ENCODE results near the gene MRPL51.
"Not testable (repeated sequence)": the region's sequence is repeated elsewhere in the genome, so short reads cannot be mapped to it uniquely, and the experiment has no call there.

MRPL51 gene

GRCh38 chr12:6497291-6497690 is 4.2 kb upstream of the MRPL51 start:
- H3K4me1 ChIP-seq (ENCODE audit: control insufficient read depth, low read depth, low read length); H3K9me3 ChIP-seq (ENCODE audit: control insufficient read depth, low read depth, low read length); H3K27me3 ChIP-seq (ENCODE audit: control insufficient read depth, insufficient read depth, low read length); H3K27ac ChIP-seq (ENCODE audit: low read length); H3K9ac ChIP-seq (ENCODE audit: low read length); H3K4me3 ChIP-seq (ENCODE audit: low read length): not testable (repeated sequence)
- peaks cover 54% of the 10 kb centered on the region for H3K36me3 ChIP-seq (ENCODE audit: control insufficient read depth, low read depth, low read length)

DNA sequence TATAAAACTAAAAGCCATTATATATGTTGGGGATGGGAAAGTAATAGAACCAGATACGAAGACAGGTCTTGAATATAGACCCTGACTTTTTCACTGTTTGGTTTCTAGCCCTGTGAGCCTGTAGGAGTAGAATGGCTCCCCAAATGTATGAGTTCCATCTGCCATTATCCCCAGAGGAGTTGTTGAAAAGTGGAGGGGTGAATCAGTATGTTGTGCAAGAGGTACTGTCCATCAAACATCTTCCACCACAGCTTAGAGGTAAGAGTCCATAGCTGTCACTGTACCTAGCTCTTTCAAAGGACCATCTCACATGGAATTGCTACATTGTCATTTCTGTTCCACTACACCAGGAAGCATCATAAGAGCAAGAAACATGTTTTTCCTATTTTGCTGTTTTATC is 1.9 kb upstream of the MRPL51 start:
- peak overlapping the region; percentile 81 for H3K9ac ChIP-seq (ENCODE audit: low read length)
- H3K4me3 ChIP-seq (ENCODE audit: low read length), result peak overlapping the region; percentile 93
- no peak overlapping the region for H3K27ac ChIP-seq (ENCODE audit: low read length)
- H3K27me3 ChIP-seq (ENCODE audit: control insufficient read depth, insufficient read depth, low read length), result no peaks in the 10 kb centered on the region
- peaks cover 51% of the 10 kb centered on the region for H3K36me3 ChIP-seq (ENCODE audit: control insufficient read depth, low read depth, low read length)
- H3K9me3 ChIP-seq (ENCODE audit: control insufficient read depth, low read depth, low read length), result no peaks in the 10 kb centered on the region
- H3K4me1 ChIP-seq (ENCODE audit: control insufficient read depth, low read depth, low read length), result peaks cover 10% of the 10 kb centered on the region

GRCh38 chr12:6494258-6494743 is 1.2 kb upstream of the MRPL51 start:
- Histone ChIP-seq H3K27me3 (ENCODE audit: control insufficient read depth, insufficient read depth, low read length) (no peaks in the 10 kb centered on the region), H3K9me3 (ENCODE audit: control insufficient read depth, low read depth, low read length) (no peaks in the 10 kb centered on the region), H3K4me1 (ENCODE audit: control insufficient read depth, low read depth, low read length) (peaks cover 10% of the 10 kb centered on the region), H3K4me3 (ENCODE audit: low read length) (peak overlapping the region; percentile 93), H3K36me3 (ENCODE audit: control insufficient read depth, low read depth, low read length) (peaks cover 46% of the 10 kb centered on the region), H3K27ac (ENCODE audit: low read length) (peak overlapping the region; percentile 88), H3K9ac (ENCODE audit: low read length) (peak overlapping the region; percentile 81)

GRCh38 chr12:6493497-6494257 is 615 bp upstream of the MRPL51 start, which contains the start of gene NCAPD2:
Gene NCAPD2 (plus strand): TSS chr12:6494102. CDS start chr12:6495099, 997 bp downstream.
- Histone ChIP-seq H3K27ac (ENCODE audit: low read length) (peak within 1 kb of the TSS; percentile 95), H3K9ac (ENCODE audit: low read length) (peak within 1 kb of the TSS; percentile 92), H3K9me3 (ENCODE audit: control insufficient read depth, low read depth, low read length) (no peaks in the 10 kb centered on the region), H3K36me3 (ENCODE audit: control insufficient read depth, low read depth, low read length) (peaks cover 40% of the 10 kb centered on the region), H3K4me3 (ENCODE audit: low read length) (peak within 1 kb of the TSS; percentile 93), H3K4me1 (ENCODE audit: control insufficient read depth, low read depth, low read length) (peaks cover 10% of the 10 kb centered on the region), H3K27me3 (ENCODE audit: control insufficient read depth, insufficient read depth, low read length) (no peaks in the 10 kb centered on the region)

- peaks cover 17% of the 10 kb centered on the region for H3K36me3 ChIP-seq (ENCODE audit: control insufficient read depth, low read depth, low read length)
- H3K9me3 ChIP-seq (ENCODE audit: control insufficient read depth, low read depth, low read length); H3K4me3 ChIP-seq (ENCODE audit: low read length); H3K27me3 ChIP-seq (ENCODE audit: control insufficient read depth, insufficient read depth, low read length); H3K27ac ChIP-seq (ENCODE audit: low read length); H3K9ac ChIP-seq (ENCODE audit: low read length): not testable (repeated sequence)
- peaks cover 10% of the 10 kb centered on the region for H3K4me1 ChIP-seq (ENCODE audit: control insufficient read depth, low read depth, low read length)
Observed at GRCh38 chr12:6490673-6491072, 2.4 kb downstream of the MRPL51 start.

DNA sequence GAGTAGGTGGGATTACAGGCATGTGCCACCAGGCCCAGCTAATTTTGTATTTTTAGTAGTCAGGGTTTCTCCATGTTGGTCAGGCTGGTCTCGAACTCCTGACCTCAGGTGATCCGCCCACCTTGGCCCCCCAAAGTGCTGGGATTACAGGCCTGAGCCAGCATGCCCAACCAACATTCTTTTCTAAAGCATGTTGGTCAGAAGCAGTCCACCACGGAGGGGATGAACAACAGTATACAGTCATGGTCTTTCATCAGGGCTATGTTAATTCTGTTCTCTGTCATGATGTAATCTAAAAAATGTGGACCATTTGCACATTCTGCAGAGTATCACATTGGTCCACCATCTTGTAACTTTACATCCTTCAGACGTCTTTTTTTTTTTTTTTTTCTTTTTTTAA is 3.6 kb downstream of the MRPL51 start:
- H3K27me3 ChIP-seq (ENCODE audit: control insufficient read depth, insufficient read depth, low read length), result no peaks in the 10 kb centered on the region
- no peaks in the 10 kb centered on the region for H3K9me3 ChIP-seq (ENCODE audit: control insufficient read depth, low read depth, low read length)
- H3K36me3 ChIP-seq (ENCODE audit: control insufficient read depth, low read depth, low read length), result peaks cover 9% of the 10 kb centered on the region
- no peak overlapping the region for H3K4me3 ChIP-seq (ENCODE audit: low read length)
- H3K4me1 ChIP-seq (ENCODE audit: control insufficient read depth, low read depth, low read length), result peaks cover 3% of the 10 kb centered on the region
- H3K9ac ChIP-seq (ENCODE audit: low read length), result no peak overlapping the region
- no peak overlapping the region for H3K27ac ChIP-seq (ENCODE audit: low read length)

- peaks cover 9% of the 10 kb centered on the region for H3K36me3 ChIP-seq (ENCODE audit: control insufficient read depth, low read depth, low read length)
- H3K9me3 ChIP-seq (ENCODE audit: control insufficient read depth, low read depth, low read length), result no peaks in the 10 kb centered on the region
- no peaks in the 10 kb centered on the region for H3K27me3 ChIP-seq (ENCODE audit: control insufficient read depth, insufficient read depth, low read length)
- H3K9ac ChIP-seq (ENCODE audit: low read length), result no peak overlapping the region
- peaks cover 3% of the 10 kb centered on the region for H3K4me1 ChIP-seq (ENCODE audit: control insufficient read depth, low read depth, low read length)
- no peak overlapping the region for H3K4me3 ChIP-seq (ENCODE audit: low read length)
- no peak overlapping the region for H3K27ac ChIP-seq (ENCODE audit: low read length)
Observed at GRCh38 chr12:6488240-6488639, 4.8 kb downstream of the MRPL51 start.

GRCh38 chr12:6478416-6478815 is 14.6 kb downstream of the MRPL51 start:
- H3K4me1 ChIP-seq (ENCODE audit: control insufficient read depth, low read depth, low read length), result no peaks in the 10 kb centered on the region
- no peaks in the 10 kb centered on the region for H3K27me3 ChIP-seq (ENCODE audit: control insufficient read depth, insufficient read depth, low read length)
- no peaks in the 10 kb centered on the region for H3K9me3 ChIP-seq (ENCODE audit: control insufficient read depth, low read depth, low read length)
- H3K4me3 ChIP-seq (ENCODE audit: low read length), result no peak overlapping the region
- H3K27ac ChIP-seq (ENCODE audit: low read length), result no peak overlapping the region
- no peaks in the 10 kb centered on the region for H3K36me3 ChIP-seq (ENCODE audit: control insufficient read depth, low read depth, low read length)
- H3K9ac ChIP-seq (ENCODE audit: low read length), result no peak overlapping the region

DNA sequence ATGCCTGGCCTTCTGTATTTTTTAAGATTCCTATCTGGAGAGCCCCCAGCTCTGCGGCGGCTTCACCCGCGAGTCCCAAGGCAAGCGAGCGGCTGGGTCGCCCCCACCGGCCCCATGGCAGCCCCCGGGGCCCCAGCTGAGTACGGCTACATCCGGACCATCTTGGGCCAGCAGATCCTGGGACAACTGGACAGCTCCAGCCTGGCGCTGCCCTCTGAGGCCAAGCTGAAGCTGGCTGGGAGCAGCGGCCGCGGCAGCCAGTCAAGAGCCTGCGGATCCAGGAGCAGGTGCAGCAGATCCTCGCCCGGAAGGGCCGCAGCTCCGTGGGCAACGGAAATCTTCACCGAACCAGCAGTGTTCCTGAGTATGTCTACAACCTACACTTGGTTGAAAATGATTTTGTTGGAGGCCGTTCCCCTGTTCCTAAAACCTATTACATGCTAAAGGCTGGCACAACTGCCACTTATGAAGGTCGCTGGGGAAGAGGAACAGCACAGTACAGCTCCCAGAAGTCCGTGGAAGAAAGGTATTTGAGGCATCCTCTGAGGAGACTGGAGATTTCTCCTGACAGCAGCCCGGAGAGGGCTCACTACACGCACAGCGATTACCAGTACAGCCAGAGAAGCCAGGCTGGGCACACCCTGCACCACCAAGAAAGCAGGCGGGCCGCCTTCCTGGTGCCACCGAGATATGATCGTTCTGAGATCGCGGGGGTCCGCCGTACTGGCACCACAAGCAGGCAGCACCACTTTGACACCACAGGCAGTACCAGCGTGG is 15.3 kb downstream of the MRPL51 start:
- not testable (repeated sequence) for H3K4me3 ChIP-seq (ENCODE audit: low read length); H3K9ac ChIP-seq (ENCODE audit: low read length); H3K27me3 ChIP-seq (ENCODE audit: control insufficient read depth, insufficient read depth, low read length); H3K9me3 ChIP-seq (ENCODE audit: control insufficient read depth, low read depth, low read length); H3K36me3 ChIP-seq (ENCODE audit: control insufficient read depth, low read depth, low read length); H3K27ac ChIP-seq (ENCODE audit: low read length); H3K4me1 ChIP-seq (ENCODE audit: control insufficient read depth, low read depth, low read length)

DNA sequence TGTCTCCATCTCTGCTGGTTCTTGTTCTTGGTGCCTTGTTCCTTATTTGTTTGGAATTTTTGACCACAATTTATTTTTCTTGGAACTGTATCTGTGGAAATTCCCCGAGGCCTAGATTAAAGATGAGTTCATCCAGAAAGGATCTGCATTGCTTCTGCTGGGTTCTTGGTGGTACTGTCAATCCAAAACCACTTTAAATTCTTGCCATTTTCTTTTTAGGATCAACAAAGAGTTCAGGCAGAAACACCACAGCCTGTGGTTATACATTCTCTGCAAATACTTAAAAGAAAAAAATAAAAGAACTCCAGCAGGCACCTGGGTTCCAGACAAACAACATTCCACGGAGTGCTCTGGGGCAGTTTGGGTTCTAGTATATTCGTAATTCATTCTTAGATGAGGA is 16.6 kb downstream of the MRPL51 start:
- Histone ChIP-seq H3K36me3 (ENCODE audit: control insufficient read depth, low read depth, low read length) (no peaks in the 10 kb centered on the region), H3K9ac (ENCODE audit: low read length) (no peak overlapping the region), H3K9me3 (ENCODE audit: control insufficient read depth, low read depth, low read length) (no peaks in the 10 kb centered on the region), H3K4me3 (ENCODE audit: low read length) (no peak overlapping the region), H3K4me1 (ENCODE audit: control insufficient read depth, low read depth, low read length) (no peaks in the 10 kb centered on the region), H3K27ac (ENCODE audit: low read length) (no peak overlapping the region), H3K27me3 (ENCODE audit: control insufficient read depth, insufficient read depth, low read length) (no peaks in the 10 kb centered on the region)

DNA sequence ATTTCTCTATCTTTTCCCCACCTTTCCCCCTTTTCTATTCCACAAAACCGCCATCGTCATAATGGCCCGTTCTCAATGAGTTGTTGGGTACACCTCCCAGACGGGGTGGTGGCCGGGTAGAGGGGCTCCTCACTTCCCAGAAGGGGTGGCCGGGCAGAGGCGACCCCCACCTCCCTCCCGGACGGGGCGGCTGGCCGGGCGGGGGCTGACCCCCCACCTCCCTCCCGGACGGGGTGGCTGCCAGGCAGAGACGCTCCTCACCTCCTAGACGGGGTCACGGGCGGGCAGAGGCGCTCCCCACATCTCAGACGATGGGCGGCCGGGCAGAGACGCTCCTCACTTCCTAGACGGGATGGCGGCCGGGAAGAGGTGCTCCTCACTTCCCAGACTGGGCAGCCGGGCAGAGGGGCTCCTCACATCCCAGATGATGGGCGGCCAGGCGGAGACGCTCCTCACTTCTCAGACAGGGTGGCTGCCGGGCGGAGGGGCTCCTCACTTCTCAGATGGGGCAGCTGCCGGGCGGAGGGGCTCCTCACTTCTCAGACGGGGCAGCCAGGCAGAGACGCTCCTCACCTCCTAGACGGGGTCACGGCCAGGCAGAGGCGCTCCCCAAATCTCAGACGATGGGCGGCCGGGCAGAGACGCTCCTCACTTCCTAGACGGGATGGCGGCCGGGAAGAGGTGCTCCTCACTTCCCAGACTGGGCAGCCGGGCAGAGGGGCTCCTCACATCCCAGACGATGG is 17.7 kb downstream of the MRPL51 start:
- not testable (repeated sequence) for H3K27me3 ChIP-seq (ENCODE audit: control insufficient read depth, insufficient read depth, low read length); H3K9ac ChIP-seq (ENCODE audit: low read length); H3K4me3 ChIP-seq (ENCODE audit: low read length); H3K4me1 ChIP-seq (ENCODE audit: control insufficient read depth, low read depth, low read length); H3K9me3 ChIP-seq (ENCODE audit: control insufficient read depth, low read depth, low read length); H3K27ac ChIP-seq (ENCODE audit: low read length); H3K36me3 ChIP-seq (ENCODE audit: control insufficient read depth, low read depth, low read length)
